SK-N-SH treated with all-trans-retinoic acid at 6 μM for 48 hours (cell line): ENCODE measurements around the gene PTPRN2.

Experiments
- ATAC-seq: fragments of 200-7000 bp; cut with Tn5 transposase; 3 replicates; pipeline ENCODE4 v1.9.1; 2020; ENCODE audit warnings: mild to moderate bottlenecking, moderate library complexity
- ARNTL ChIP-seq: fragments of 450-650 bp; formaldehyde crosslinking; IDR thresholded peaks from 2 replicates; pipeline ENCODE4 v1.5.0; 2020; ENCODE audit warnings: low read depth, mild to moderate bottlenecking, moderate library complexity, borderline replicate concordance
- BACH2 ChIP-seq: fragments of 250-450 bp; sonication (Bioruptor Pico); IDR thresholded peaks from 2 replicates; pipeline ENCODE4 v1.9.0; 2021; ENCODE audit warnings: mild to moderate bottlenecking, borderline replicate concordance
- CREB5 ChIP-seq: fragments of 250-450 bp; sonication (Bioruptor Pico); IDR thresholded peaks from 2 replicates; pipeline ENCODE4 v1.5.1; 2020; ENCODE audit warnings: low read depth, mild to moderate bottlenecking, moderate library complexity
- CSRNP3 ChIP-seq: fragments of 250-450 bp; sonication (Bioruptor Pico); IDR thresholded peaks from 2 replicates; pipeline ENCODE4 v1.5.1; 2021; ENCODE audit warnings: mild to moderate bottlenecking, moderate library complexity
- ESRRG ChIP-seq: fragments of 250-450 bp; sonication (Bioruptor Pico); IDR thresholded peaks from 2 replicates; pipeline ENCODE4 v1.6.1; 2021; ENCODE audit warnings: mild to moderate bottlenecking
- GLIS3 ChIP-seq: fragments of 250-450 bp; sonication (Bioruptor Pico); IDR thresholded peaks from 2 replicates; pipeline ENCODE4 v1.5.0; 2020; ENCODE audit warnings: mild to moderate bottlenecking, moderate library complexity
- ISL1 ChIP-seq: fragments of 250-450 bp; sonication (Bioruptor Pico); IDR thresholded peaks from 2 replicates; pipeline ENCODE4 v2.1.2; 2022; ENCODE audit warnings: mild to moderate bottlenecking, moderate library complexity
- OSR1 ChIP-seq: fragments of 250-450 bp; sonication (Bioruptor Pico); IDR thresholded peaks from 2 replicates; pipeline ENCODE4 v1.8.0; 2022; ENCODE audit warnings: moderate library complexity, mild to moderate bottlenecking, inconsistent platforms
- POU6F1 ChIP-seq: fragments of 250-450 bp; sonication (Bioruptor Pico); IDR thresholded peaks from 2 replicates; pipeline ENCODE4 v1.8.0; 2021; ENCODE audit warnings: low read depth, mild to moderate bottlenecking, moderate library complexity, borderline replicate concordance
- PPARA ChIP-seq: fragments of 250-450 bp; sonication (Bioruptor Pico); IDR thresholded peaks from 2 replicates; pipeline ENCODE4 v1.5.0; 2020; ENCODE audit warnings: mild to moderate bottlenecking, borderline replicate concordance
- RARB ChIP-seq: fragments of 250-450 bp; sonication (Bioruptor Pico); IDR thresholded peaks from 2 replicates; pipeline ENCODE4 v1.8.0; 2021; ENCODE audit warnings: mild to moderate bottlenecking, moderate library complexity
- SNAI2 ChIP-seq: fragments of 250-450 bp; sonication (Bioruptor Pico); IDR thresholded peaks from 2 replicates; pipeline ENCODE4 v1.5.0; 2020; ENCODE audit warnings: mild to moderate bottlenecking, moderate library complexity
- TCF4 ChIP-seq: fragments of 250-450 bp; sonication (Bioruptor Pico); IDR thresholded peaks from 2 replicates; pipeline ENCODE4 v1.8.0; 2021; ENCODE audit warnings: mild to moderate bottlenecking, moderate library complexity, borderline replicate concordance
- TOX ChIP-seq: fragments of 250-450 bp; sonication (Bioruptor Pico); IDR thresholded peaks from 2 replicates; pipeline ENCODE4 v1.8.0; 2021; ENCODE audit warnings: mild to moderate bottlenecking, moderate library complexity, borderline replicate concordance
- TSHZ2 ChIP-seq: fragments of 250-450 bp; sonication (Bioruptor Pico); IDR thresholded peaks from 2 replicates; pipeline ENCODE4 v1.5.0; 2020; ENCODE audit warnings: mild to moderate bottlenecking, moderate library complexity
- ZC3H10 ChIP-seq: fragments of 250-450 bp; sonication (Bioruptor Pico); IDR thresholded peaks from 2 replicates; pipeline ENCODE4 v1.5.1; 2021; ENCODE audit warnings: mild to moderate bottlenecking, moderate library complexity
- ZFP3 ChIP-seq: fragments of 250-450 bp; sonication (Bioruptor Pico); IDR thresholded peaks from 2 replicates; pipeline ENCODE4 v1.5.0; 2020; ENCODE audit warnings: mild to moderate bottlenecking, moderate library complexity
- ZFP30 ChIP-seq: fragments of 450-650 bp; formaldehyde crosslinking; IDR thresholded peaks from 2 replicates; pipeline ENCODE4 v1.5.0; 2022; ENCODE audit warnings: mild to moderate bottlenecking, moderate library complexity
- ZNF565 ChIP-seq: fragments of 450-650 bp; formaldehyde crosslinking; conservative IDR thresholded peaks from 2 replicates; pipeline ENCODE4 v1.5.0; 2020; ENCODE audit warnings: low read depth, mild to moderate bottlenecking, moderate library complexity
- ZNF70 ChIP-seq: fragments of 450-650 bp; formaldehyde crosslinking; IDR thresholded peaks from 2 replicates; pipeline ENCODE4 v1.5.0; 2020; ENCODE audit warnings: mild to moderate bottlenecking, moderate library complexity
- ZNF8 ChIP-seq: fragments of 450-650 bp; formaldehyde crosslinking; IDR thresholded peaks from 2 replicates; pipeline ENCODE4 v1.5.0; 2020; ENCODE audit warnings: mild to moderate bottlenecking, moderate library complexity

The PTPRN2 gene

GRCh38 chr7:158556721-158557440, 30.7 kb downstream of the PTPRN2 start:
- TF ChIP-seq CREB5 (CRISPR knock-in tag), result no peak
- TF ChIP-seq ZNF565 (CRISPR knock-in tag), result no peak
- ATAC-seq, result no peak

- ATAC-seq, result no peak
- no peak for TF ChIP-seq RARB
- no peak for TF ChIP-seq ZC3H10
- no peak for TF ChIP-seq SNAI2 (CRISPR knock-in tag)
- TF ChIP-seq ZNF70 (CRISPR knock-in tag), result no peak
- no peak for TF ChIP-seq GLIS3 (CRISPR knock-in tag)
- TF ChIP-seq ZNF8 (CRISPR knock-in tag), result no peak
- no peak for TF ChIP-seq TSHZ2 (CRISPR knock-in tag)
- TF ChIP-seq CSRNP3 (CRISPR knock-in tag), result no peak
- no peak for TF ChIP-seq TOX (CRISPR knock-in tag)
- no peak for TF ChIP-seq ARNTL (CRISPR knock-in tag)
- TF ChIP-seq POU6F1 (CRISPR knock-in tag), result no peak
- TF ChIP-seq CREB5 (CRISPR knock-in tag), result no peak
Observed at GRCh38 chr7:158555034-158555520, 32.5 kb downstream of the PTPRN2 start.

GRCh38 chr7:158550886-158551452, 36.7 kb downstream of the PTPRN2 start:
- TF ChIP-seq ZFP30 (CRISPR knock-in tag) (no peak), ARNTL (CRISPR knock-in tag) (no peak), BACH2 (no peak), CREB5 (CRISPR knock-in tag) (no peak), PPARA (no peak), ZNF8 (CRISPR knock-in tag) (no peak), TSHZ2 (CRISPR knock-in tag) (no peak), ISL1 (CRISPR knock-in tag) (no peak), OSR1 (CRISPR knock-in tag) (no peak), ESRRG (no peak), RARB (no peak), CSRNP3 (CRISPR knock-in tag) (no peak), GLIS3 (CRISPR knock-in tag) (no peak), ZNF565 (CRISPR knock-in tag) (no peak), TCF4 (CRISPR knock-in tag) (no peak), ZFP3 (no peak)
- no peak for ATAC-seq
